ENCODE measurements around the gene PARP14.

DNA sequence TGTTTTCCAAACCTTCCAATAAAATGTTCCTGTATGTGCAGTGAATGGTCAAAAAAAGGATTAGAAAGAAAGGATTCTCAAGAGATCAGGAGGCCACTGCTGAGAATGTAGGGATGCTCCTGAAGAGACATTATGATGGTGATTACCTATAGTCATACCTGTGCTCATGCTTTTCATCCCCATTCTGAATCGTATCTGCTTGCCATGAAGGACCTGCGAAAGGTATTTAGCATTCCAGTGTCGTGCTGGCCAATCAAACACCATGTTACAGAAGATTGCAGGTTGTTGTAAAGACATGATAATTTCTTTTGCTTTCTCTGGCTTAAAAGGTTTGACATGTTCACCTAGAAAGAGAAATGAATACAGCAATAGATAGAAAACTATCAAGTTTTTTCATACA is 96.9 kb downstream of the PARP14 start:
- TF ChIP-seq POLR2A (IDR thresholded peaks at IDR 0.05; ENCODE audit: low read depth, low read length) (no peak), POLR2AphosphoS5 (IDR thresholded peaks at IDR 0.05; ENCODE audit: low read depth, low read length) (no peak)

Measured in GM12891 (cell line).